HG03097 (cell line): ENCODE data around the gene MAP3K2.
"Not testable (repeated sequence)": the region's sequence is repeated elsewhere in the genome, so short reads cannot be mapped to it uniquely, and the experiment has no call there.

ENCODE experiments used
- ATAC-seq: cut with Tn5 transposase; IDR thresholded peaks from one replicate; pipeline ENCODE4 v1.9.1; 2021; ENCODE audit not compliant: unreplicated experiment, low FRiP score

Gene MAP3K2

GRCh38 chr2:127356531-127356930 lies 31.2 kb downstream of the MAP3K2 start:
- no peak for ATAC-seq

GRCh38 chr2:127355407-127356008 lies 32.3 kb downstream of the MAP3K2 start:
- ATAC-seq = no peak

GRCh38 chr2:127353873-127354676 lies 33.7 kb downstream of the MAP3K2 start:
- not testable (repeated sequence) for ATAC-seq

GRCh38 chr2:127353223-127353622 lies 34.6 kb downstream of the MAP3K2 start:
- not testable (repeated sequence) for ATAC-seq

GRCh38 chr2:127351603-127352002 lies 36.2 kb downstream of the MAP3K2 start:
- no peak for ATAC-seq

GRCh38 chr2:127348426-127349000 lies 39.3 kb downstream of the MAP3K2 start:
- no peak for ATAC-seq

- no peak for ATAC-seq
Measured at GRCh38 chr2:127347734-127348392, 39.9 kb downstream of the MAP3K2 start.

GRCh38 chr2:127347015-127347414 lies 40.8 kb downstream of the MAP3K2 start:
- ATAC-seq = no peak

GRCh38 chr2:127343277-127343676 lies 44.5 kb downstream of the MAP3K2 start:
- no peak for ATAC-seq

GRCh38 chr2:127342101-127342500 lies 45.7 kb downstream of the MAP3K2 start:
- ATAC-seq = no peak

GRCh38 chr2:127332335-127332734 lies 55.4 kb downstream of the MAP3K2 start:
- no peak for ATAC-seq

- peak; percentile 73 for ATAC-seq
Measured at GRCh38 chr2:127330753-127331152, 57.0 kb downstream of the MAP3K2 start.

GRCh38 chr2:127326289-127326945 lies 61.4 kb downstream of the MAP3K2 start:
- no peak for ATAC-seq

- ATAC-seq = no peak
Measured at GRCh38 chr2:127324635-127325034, 63.1 kb downstream of the MAP3K2 start.

GRCh38 chr2:127321303-127321702 lies 66.5 kb downstream of the MAP3K2 start:
- ATAC-seq = no peak

- ATAC-seq = no peak
Measured at GRCh38 chr2:127320586-127321275, 67.0 kb downstream of the MAP3K2 start.

- ATAC-seq = no peak
Measured at GRCh38 chr2:127320067-127320466, 67.7 kb downstream of the MAP3K2 start.

GRCh38 chr2:127314193-127314988 lies 73.4 kb downstream of the MAP3K2 start:
- ATAC-seq = no peak

GRCh38 chr2:127313406-127313805 lies 74.4 kb downstream of the MAP3K2 start:
- peak; percentile 88 for ATAC-seq
